SK-N-SH treated with all-trans-retinoic acid at 6 μM for 48 hours (cell line): ENCODE data around the gene GDF7.
"Not testable (repeated sequence)": the region's sequence is repeated elsewhere in the genome, so short reads cannot be mapped to it uniquely, and the experiment has no call there.

Source experiments
- ATAC-seq: fragments of 200-7000 bp; cut with Tn5 transposase; 3 replicates; pipeline ENCODE4 v1.9.1; 2020; ENCODE audit warnings: mild to moderate bottlenecking, moderate library complexity
- ARNTL ChIP-seq: fragments of 450-650 bp; formaldehyde crosslinking; IDR thresholded peaks from 2 replicates; pipeline ENCODE4 v1.5.0; 2020; ENCODE audit warnings: low read depth, mild to moderate bottlenecking, moderate library complexity, borderline replicate concordance
- BACH2 ChIP-seq: fragments of 250-450 bp; sonication (Bioruptor Pico); IDR thresholded peaks from 2 replicates; pipeline ENCODE4 v1.9.0; 2021; ENCODE audit warnings: mild to moderate bottlenecking, borderline replicate concordance
- CREB5 ChIP-seq: fragments of 250-450 bp; sonication (Bioruptor Pico); IDR thresholded peaks from 2 replicates; pipeline ENCODE4 v1.5.1; 2020; ENCODE audit warnings: low read depth, mild to moderate bottlenecking, moderate library complexity
- CSDC2 ChIP-seq: fragments of 250-450 bp; sonication (Bioruptor Pico); IDR thresholded peaks from 2 replicates; pipeline ENCODE4 v1.5.0; 2020; ENCODE audit warnings: mild to moderate bottlenecking, moderate library complexity
- ESRRG ChIP-seq: fragments of 250-450 bp; sonication (Bioruptor Pico); IDR thresholded peaks from 2 replicates; pipeline ENCODE4 v1.6.1; 2021; ENCODE audit warnings: mild to moderate bottlenecking
- GLIS3 ChIP-seq: fragments of 250-450 bp; sonication (Bioruptor Pico); IDR thresholded peaks from 2 replicates; pipeline ENCODE4 v1.5.0; 2020; ENCODE audit warnings: mild to moderate bottlenecking, moderate library complexity
- ISL1 ChIP-seq: fragments of 250-450 bp; sonication (Bioruptor Pico); IDR thresholded peaks from 2 replicates; pipeline ENCODE4 v2.1.2; 2022; ENCODE audit warnings: mild to moderate bottlenecking, moderate library complexity
- OSR1 ChIP-seq: fragments of 250-450 bp; sonication (Bioruptor Pico); IDR thresholded peaks from 2 replicates; pipeline ENCODE4 v1.8.0; 2022; ENCODE audit warnings: moderate library complexity, mild to moderate bottlenecking, inconsistent platforms
- PPARA ChIP-seq: fragments of 250-450 bp; sonication (Bioruptor Pico); IDR thresholded peaks from 2 replicates; pipeline ENCODE4 v1.5.0; 2020; ENCODE audit warnings: mild to moderate bottlenecking, borderline replicate concordance
- RARB ChIP-seq: fragments of 250-450 bp; sonication (Bioruptor Pico); IDR thresholded peaks from 2 replicates; pipeline ENCODE4 v1.8.0; 2021; ENCODE audit warnings: mild to moderate bottlenecking, moderate library complexity
- SNAI2 ChIP-seq: fragments of 250-450 bp; sonication (Bioruptor Pico); IDR thresholded peaks from 2 replicates; pipeline ENCODE4 v1.5.0; 2020; ENCODE audit warnings: mild to moderate bottlenecking, moderate library complexity
- TOX ChIP-seq: fragments of 250-450 bp; sonication (Bioruptor Pico); IDR thresholded peaks from 2 replicates; pipeline ENCODE4 v1.8.0; 2021; ENCODE audit warnings: mild to moderate bottlenecking, moderate library complexity, borderline replicate concordance
- ZC3H10 ChIP-seq: fragments of 250-450 bp; sonication (Bioruptor Pico); IDR thresholded peaks from 2 replicates; pipeline ENCODE4 v1.5.1; 2021; ENCODE audit warnings: mild to moderate bottlenecking, moderate library complexity
- ZFP3 ChIP-seq: fragments of 250-450 bp; sonication (Bioruptor Pico); IDR thresholded peaks from 2 replicates; pipeline ENCODE4 v1.5.0; 2020; ENCODE audit warnings: mild to moderate bottlenecking, moderate library complexity
- ZFP30 ChIP-seq: fragments of 450-650 bp; formaldehyde crosslinking; IDR thresholded peaks from 2 replicates; pipeline ENCODE4 v1.5.0; 2022; ENCODE audit warnings: mild to moderate bottlenecking, moderate library complexity
- ZNF565 ChIP-seq: fragments of 450-650 bp; formaldehyde crosslinking; conservative IDR thresholded peaks from 2 replicates; pipeline ENCODE4 v1.5.0; 2020; ENCODE audit warnings: low read depth, mild to moderate bottlenecking, moderate library complexity
- ZNF70 ChIP-seq: fragments of 450-650 bp; formaldehyde crosslinking; IDR thresholded peaks from 2 replicates; pipeline ENCODE4 v1.5.0; 2020; ENCODE audit warnings: mild to moderate bottlenecking, moderate library complexity
- ZNF8 ChIP-seq: fragments of 450-650 bp; formaldehyde crosslinking; IDR thresholded peaks from 2 replicates; pipeline ENCODE4 v1.5.0; 2020; ENCODE audit warnings: mild to moderate bottlenecking, moderate library complexity
- TF ChIP-seq, protein P1 (sequence below): fragments of 250-450 bp; sonication (Bioruptor Pico); IDR thresholded peaks from 2 replicates; pipeline ENCODE4 v1.5.1; 2021; ENCODE audit warnings: mild to moderate bottlenecking, moderate library complexity
- TF ChIP-seq, protein P2 (sequence below): fragments of 250-450 bp; sonication (Bioruptor Pico); IDR thresholded peaks from 2 replicates; pipeline ENCODE4 v1.8.0; 2020; ENCODE audit warnings: mild to moderate bottlenecking, moderate library complexity, borderline replicate concordance
- TF ChIP-seq, protein P3 (sequence below): fragments of 250-450 bp; sonication (Bioruptor Pico); IDR thresholded peaks from 2 replicates; pipeline ENCODE4 v1.8.0; 2021; ENCODE audit warnings: low read depth, mild to moderate bottlenecking, moderate library complexity, borderline replicate concordance

The GDF7 gene

DNA sequence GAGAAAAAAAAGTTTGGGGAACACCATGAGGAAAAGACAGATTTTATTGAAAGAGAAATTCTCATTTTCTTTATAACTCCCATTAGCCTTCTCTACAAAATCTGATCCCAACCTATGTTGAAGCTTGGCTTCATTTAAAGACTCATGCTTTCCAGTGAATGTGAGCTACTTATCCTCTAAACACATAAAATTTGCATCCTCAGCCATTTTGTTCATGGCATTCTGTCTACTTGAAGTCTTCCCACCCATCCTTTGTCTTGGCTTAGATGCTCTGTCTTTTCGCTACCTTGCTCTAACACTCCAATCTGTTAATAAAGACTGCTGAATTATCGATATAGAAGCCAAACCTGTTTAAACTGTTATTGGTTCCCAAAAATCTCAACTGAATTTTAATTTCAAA, 39.3 kb downstream of the GDF7 start (continued):
- no peak for TF ChIP-seq ZNF565 (CRISPR knock-in tag)
- no peak for TF ChIP-seq ZFP3 (CRISPR knock-in tag)
- TF ChIP-seq ARNTL = no peak
- TF ChIP-seq ISL1 = no peak

DNA sequence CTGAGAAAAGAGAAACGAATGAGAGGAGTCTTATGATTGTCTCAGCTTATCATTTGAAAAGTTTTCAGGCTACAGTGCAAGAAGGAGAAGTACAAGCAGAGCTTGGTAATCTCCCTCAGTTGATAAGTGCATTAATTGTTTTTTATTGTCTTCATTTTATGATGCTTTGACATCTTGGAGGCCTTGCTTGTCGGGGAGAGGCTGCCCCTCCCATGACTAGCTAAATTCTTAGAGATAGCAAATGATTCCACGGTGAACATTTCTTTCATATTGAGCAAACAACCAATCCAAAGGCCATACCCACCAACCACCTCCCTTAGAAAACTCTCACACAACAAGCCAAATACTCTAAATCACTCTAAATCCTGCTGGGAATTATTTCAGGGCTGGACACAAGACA, 39.8 kb downstream of the GDF7 start:
- TF ChIP-seq, protein P1, sequence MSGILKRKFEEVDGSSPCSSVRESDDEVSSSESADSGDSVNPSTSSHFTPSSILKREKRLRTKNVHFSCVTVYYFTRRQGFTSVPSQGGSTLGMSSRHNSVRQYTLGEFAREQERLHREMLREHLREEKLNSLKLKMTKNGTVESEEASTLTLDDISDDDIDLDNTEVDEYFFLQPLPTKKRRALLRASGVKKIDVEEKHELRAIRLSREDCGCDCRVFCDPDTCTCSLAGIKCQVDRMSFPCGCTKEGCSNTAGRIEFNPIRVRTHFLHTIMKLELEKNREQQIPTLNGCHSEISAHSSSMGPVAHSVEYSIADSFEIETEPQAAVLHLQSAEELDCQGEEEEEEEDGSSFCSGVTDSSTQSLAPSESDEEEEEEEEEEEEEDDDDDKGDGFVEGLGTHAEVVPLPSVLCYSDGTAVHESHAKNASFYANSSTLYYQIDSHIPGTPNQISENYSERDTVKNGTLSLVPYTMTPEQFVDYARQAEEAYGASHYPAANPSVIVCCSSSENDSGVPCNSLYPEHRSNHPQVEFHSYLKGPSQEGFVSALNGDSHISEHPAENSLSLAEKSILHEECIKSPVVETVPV (CRISPR knock-in tag) = no peak
- TF ChIP-seq RARB (CRISPR knock-in tag) = no peak
- TF ChIP-seq TOX (CRISPR knock-in tag) = no peak
- no peak for TF ChIP-seq ZNF70
- no peak for TF ChIP-seq GLIS3 (CRISPR knock-in tag)
- TF ChIP-seq ESRRG = no peak
- TF ChIP-seq ZNF8 = no peak
- TF ChIP-seq, protein P2, sequence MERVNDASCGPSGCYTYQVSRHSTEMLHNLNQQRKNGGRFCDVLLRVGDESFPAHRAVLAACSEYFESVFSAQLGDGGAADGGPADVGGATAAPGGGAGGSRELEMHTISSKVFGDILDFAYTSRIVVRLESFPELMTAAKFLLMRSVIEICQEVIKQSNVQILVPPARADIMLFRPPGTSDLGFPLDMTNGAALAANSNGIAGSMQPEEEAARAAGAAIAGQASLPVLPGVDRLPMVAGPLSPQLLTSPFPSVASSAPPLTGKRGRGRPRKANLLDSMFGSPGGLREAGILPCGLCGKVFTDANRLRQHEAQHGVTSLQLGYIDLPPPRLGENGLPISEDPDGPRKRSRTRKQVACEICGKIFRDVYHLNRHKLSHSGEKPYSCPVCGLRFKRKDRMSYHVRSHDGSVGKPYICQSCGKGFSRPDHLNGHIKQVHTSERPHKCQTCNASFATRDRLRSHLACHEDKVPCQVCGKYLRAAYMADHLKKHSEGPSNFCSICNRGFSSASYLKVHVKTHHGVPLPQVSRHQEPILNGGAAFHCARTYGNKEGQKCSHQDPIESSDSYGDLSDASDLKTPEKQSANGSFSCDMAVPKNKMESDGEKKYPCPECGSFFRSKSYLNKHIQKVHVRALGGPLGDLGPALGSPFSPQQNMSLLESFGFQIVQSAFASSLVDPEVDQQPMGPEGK = no peak
- TF ChIP-seq BACH2 (CRISPR knock-in tag) = no peak
- TF ChIP-seq ZNF565 (CRISPR knock-in tag) = no peak
- TF ChIP-seq ISL1 = no peak
- no peak for TF ChIP-seq CREB5 (CRISPR knock-in tag)
- no peak for TF ChIP-seq PPARA
- ATAC-seq = no peak

GRCh38 chr2:20707601-20708000, 40.7 kb downstream of the GDF7 start:
- TF ChIP-seq ZFP30 (no peak), RARB (CRISPR knock-in tag) (no peak), SNAI2 (CRISPR knock-in tag) (no peak), ESRRG (no peak), GLIS3 (CRISPR knock-in tag) (no peak), ZFP3 (CRISPR knock-in tag) (no peak), CSDC2 (CRISPR knock-in tag) (no peak), ISL1 (no peak), OSR1 (no peak), ZNF70 (no peak), ARNTL (no peak), ZC3H10 (CRISPR knock-in tag) (no peak), TOX (CRISPR knock-in tag) (no peak)
- TF ChIP-seq, protein P3, sequence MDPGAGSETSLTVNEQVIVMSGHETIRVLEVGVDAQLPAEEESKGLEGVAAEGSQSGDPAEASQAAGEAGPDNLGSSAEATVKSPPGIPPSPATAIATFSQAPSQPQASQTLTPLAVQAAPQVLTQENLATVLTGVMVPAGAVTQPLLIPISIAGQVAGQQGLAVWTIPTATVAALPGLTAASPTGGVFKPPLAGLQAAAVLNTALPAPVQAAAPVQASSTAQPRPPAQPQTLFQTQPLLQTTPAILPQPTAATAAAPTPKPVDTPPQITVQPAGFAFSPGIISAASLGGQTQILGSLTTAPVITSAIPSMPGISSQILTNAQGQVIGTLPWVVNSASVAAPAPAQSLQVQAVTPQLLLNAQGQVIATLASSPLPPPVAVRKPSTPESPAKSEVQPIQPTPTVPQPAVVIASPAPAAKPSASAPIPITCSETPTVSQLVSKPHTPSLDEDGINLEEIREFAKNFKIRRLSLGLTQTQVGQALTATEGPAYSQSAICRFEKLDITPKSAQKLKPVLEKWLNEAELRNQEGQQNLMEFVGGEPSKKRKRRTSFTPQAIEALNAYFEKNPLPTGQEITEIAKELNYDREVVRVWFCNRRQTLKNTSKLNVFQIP (CRISPR knock-in tag) = no peak
- TF ChIP-seq, protein P1 (CRISPR knock-in tag) = no peak
- TF ChIP-seq, protein P2 = no peak
- TF ChIP-seq, all 23 proteins: peak for 0
- ATAC-seq = no peak

DNA sequence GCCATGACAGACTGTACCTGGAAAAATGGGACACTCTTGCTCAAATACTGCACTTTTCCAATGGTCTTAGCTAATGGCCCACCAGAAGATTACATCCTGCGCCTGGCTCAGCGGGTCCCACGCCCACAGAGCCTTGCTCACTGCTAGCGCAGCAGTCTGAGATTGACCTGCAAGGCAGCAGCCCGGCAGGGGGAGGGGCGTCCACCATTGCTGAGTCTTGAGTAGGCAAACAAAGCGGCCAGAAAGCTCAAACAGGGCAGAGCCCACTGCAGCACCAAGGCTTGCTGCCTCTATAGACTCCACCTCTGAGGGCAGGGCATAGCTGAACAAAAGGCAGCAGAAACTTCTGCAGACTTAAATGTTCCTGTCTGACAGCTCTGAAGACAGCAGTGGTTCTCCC, 44.7 kb downstream of the GDF7 start:
- ATAC-seq = not testable (repeated sequence)

- ATAC-seq = not testable (repeated sequence)
Observed at GRCh38 chr2:20713585-20713984, 46.6 kb downstream of the GDF7 start.

DNA sequence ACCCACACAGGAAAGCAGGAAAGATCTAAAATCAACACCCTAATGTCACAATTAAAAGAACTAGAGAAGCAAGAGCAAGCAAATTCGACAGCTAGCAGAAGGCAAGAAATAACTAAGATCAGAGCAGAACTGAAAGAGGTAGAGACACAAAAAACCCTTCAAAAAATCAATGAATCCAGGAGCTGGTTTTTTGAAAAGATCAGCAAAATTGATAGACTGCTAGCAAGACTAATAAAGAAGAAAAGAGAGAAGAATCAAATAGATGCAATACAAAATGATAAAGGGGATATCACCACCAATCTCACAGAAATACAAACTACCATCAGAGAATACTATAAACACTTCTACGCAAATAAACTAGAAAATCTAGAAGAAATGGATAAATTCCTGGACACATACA, 47.5 kb downstream of the GDF7 start:
- not testable (repeated sequence) for ATAC-seq
